ENCODE data around the gene MYO1D.
"Not testable (repeated sequence)": the region's sequence is repeated elsewhere in the genome, so short reads cannot be mapped to it uniquely, and the experiment has no call there.

The MYO1D gene

DNA sequence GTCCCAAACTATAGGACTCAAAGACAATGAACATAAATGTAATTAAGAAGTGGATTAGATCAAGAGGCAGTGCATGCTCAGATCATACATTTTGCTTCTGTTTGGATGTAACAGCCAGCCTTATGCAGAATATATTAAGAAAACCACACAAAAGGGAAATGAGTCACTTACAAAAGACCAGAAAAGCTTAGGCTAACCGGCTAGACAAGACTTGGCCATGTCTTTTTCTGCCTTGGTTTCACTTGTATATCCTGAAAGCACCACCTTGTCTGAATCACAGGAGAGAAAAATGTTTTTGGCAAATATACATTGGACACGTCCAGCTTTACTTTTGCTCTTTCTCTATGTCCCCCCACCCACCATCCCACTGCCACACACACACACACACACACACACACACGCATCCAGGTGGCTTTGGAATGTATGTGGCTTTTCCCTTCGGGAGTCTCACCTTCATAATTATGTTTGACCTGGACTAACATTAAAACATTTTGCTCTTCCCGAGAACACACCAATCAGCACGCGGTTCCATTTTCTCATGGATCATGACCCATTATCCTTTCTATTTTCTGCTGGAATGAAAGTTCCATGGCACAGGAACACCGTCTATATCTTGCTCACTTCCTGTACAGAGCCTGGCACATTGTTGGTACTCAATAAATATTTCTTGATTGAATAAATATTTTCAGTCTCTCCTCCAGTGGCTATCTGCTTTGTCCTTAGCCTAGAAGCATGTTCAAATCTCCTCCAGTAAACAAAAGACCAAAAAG is 325.6 kb downstream of the MYO1D start:
- H3K4me3 ChIP-seq (ENCODE audit: low read depth, low read length), result no peak overlapping the region

GRCh38 chr17:32549559-32549958 is 327.4 kb downstream of the MYO1D start:
- no peak overlapping the region for H3K4me3 ChIP-seq (ENCODE audit: low read depth, low read length)

GRCh38 chr17:32546031-32546444 is 330.9 kb downstream of the MYO1D start:
- no peak overlapping the region for H3K4me3 ChIP-seq (ENCODE audit: low read depth, low read length)

- H3K4me3 ChIP-seq (ENCODE audit: low read depth, low read length), result no peak overlapping the region
Observed at GRCh38 chr17:32542186-32542585, 334.7 kb downstream of the MYO1D start.

DNA sequence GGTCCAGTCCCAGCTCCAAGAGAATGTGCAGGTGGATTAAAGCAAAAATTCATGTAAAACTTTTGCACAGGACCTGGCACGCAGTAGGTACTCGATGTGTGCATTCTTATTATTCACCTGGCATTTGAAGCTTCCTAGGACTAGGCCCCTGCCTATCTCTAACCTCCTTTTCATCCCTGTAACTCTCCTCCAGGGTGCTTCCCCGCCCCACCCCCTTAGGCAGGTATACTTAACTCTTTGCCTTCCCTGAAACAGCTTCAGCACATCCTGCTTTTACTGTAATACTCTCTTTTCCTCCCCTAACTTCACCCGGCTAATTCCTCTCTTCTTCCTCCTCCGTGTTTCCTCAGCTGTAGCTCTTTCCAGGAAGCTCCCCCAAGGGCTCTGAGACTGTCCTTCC is 335.3 kb downstream of the MYO1D start:
- no peak overlapping the region for H3K4me3 ChIP-seq (ENCODE audit: low read depth, low read length)

DNA sequence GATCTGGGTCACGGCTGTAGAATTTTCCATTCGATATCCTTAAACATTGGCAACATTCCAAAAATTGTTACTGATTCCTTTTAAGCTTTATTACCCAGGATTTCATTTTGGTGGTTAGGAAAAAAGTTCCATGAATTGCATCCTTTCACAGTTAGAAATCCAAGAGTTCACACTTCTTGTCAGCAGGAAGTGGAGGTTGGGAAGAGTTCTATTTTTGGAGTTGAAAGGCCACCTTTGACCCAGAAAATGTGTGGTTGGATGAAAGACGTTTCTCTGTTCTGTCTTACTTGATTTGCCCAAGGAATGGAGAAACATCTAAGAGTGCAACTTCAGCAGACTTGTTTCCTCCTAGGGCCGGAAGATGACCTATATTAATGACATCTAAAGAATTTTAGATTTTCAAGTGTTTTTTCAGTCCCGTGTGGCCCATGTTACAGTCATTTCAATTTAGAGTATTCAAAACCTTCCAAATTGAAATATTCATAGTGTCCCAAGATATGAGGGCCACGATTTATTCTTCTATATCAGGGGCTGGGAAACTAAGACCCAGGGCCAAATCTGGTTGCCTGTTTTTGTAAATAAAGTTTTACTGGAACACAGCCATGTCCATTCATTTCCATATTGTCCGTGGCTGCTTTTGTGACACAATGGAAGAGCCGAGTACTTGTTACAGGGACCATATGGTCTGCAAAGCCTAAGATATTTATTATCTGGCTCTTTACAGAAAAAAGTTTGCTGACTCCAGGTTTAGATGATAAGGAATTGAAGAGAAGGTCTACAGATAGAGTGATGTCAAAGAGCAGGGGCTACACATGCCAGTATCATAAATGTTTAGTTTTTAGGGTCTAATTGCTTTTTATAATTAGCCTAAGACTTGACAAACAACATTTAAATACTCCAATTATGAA is 339.9 kb downstream of the MYO1D start:
- no peak overlapping the region for H3K4me3 ChIP-seq (ENCODE audit: low read depth, low read length)

DNA sequence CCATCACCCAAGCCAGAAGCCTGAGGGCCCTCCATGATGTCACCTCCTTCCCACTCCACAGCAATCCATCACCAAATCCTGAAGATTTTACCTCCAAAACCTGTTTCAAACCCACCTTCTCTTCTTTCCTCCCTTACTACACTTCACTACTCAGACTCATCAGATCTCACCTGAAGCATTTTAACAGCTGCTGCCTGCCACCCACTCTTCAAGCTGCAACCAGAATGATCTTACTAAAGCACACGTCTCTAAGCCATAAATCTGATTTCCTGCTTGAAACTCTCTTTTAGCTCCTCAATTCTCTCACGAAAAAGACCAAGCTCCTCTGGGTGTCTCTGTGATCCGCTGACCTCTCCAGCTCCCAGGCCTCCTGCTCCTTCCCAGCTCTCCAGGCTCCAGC is 343.6 kb downstream of the MYO1D start:
- no peak overlapping the region for H3K4me3 ChIP-seq (ENCODE audit: low read depth, low read length)

GRCh38 chr17:32529604-32530003 is 347.3 kb downstream of the MYO1D start:
- no peak overlapping the region for H3K4me3 ChIP-seq (ENCODE audit: low read depth, low read length)

- no peak overlapping the region for H3K4me3 ChIP-seq (ENCODE audit: low read depth, low read length)
Observed at GRCh38 chr17:32528825-32529224, 348.1 kb downstream of the MYO1D start.

- no peak overlapping the region for H3K4me3 ChIP-seq (ENCODE audit: low read depth, low read length)
Observed at GRCh38 chr17:32527146-32527545, 349.8 kb downstream of the MYO1D start.

DNA sequence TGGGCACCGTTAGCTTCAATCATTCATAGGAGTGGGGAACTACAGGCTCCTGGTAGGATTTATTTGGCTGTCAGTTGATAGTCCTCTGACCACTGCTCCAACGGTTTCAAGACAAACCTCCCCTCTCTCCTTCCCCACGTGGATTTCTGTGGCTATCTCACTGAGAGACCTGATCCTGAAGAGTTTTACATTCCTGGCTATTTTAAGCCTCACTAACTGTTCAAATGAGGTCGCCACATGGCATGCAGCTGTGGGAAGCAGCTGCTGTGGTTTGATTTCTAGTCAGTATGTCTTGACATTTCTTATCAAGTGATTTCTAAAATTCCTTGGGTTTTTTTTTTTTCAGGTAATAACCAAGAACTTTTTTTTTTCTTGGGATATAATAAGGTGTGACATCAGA is 351.8 kb downstream of the MYO1D start:
- H3K4me3 ChIP-seq (ENCODE audit: low read depth, low read length), result no peak overlapping the region

- H3K4me3 ChIP-seq (ENCODE audit: low read depth, low read length), result not testable (repeated sequence)
Observed at GRCh38 chr17:32524553-32524880, 352.4 kb downstream of the MYO1D start.

DNA sequence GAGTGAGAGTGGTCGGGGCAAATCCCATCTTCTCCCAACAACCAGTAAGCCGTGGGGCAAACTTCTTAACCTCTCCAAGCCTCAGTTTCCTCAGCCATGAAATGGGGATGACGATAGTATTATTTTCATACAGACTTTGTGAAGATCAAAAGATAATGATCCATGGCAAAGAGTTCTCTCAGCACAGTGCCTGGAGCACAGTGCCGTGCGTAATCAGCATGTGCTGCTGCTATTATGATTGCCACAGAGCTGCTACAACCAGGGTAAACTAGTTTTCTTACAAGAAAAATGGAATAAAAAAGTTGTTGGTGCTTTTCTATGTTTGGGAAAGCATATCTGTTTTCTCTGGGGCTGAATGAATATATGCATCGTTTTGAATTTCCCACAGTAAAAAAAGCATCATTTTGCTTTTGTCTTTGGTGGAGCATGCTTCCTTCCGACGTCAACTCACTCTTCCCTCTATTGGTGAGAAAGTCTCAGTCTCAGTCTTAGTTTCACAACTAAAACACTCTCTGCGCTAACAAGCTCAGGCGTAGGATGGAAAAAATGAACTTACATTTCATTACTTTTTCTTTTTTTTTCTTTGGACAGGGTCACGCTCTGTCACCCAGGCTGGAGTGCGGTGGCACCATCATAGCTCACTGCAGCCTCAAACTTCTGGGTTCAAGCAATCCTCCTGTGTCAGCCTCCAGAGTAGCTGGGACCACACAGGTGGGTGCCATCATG is 352.9 kb downstream of the MYO1D start:
- no peak overlapping the region for H3K4me3 ChIP-seq (ENCODE audit: low read depth, low read length)

- H3K4me3 ChIP-seq (ENCODE audit: low read depth, low read length), result no peak overlapping the region
Observed at GRCh38 chr17:32523017-32523680, 353.8 kb downstream of the MYO1D start.

GRCh38 chr17:32520737-32521404 is 356.1 kb downstream of the MYO1D start:
- H3K4me3 ChIP-seq (ENCODE audit: low read depth, low read length), result no peak overlapping the region

- H3K4me3 ChIP-seq (ENCODE audit: low read depth, low read length), result peak overlapping the region; percentile 27
Observed at GRCh38 chr17:32520104-32520701, 356.7 kb downstream of the MYO1D start.

DNA sequence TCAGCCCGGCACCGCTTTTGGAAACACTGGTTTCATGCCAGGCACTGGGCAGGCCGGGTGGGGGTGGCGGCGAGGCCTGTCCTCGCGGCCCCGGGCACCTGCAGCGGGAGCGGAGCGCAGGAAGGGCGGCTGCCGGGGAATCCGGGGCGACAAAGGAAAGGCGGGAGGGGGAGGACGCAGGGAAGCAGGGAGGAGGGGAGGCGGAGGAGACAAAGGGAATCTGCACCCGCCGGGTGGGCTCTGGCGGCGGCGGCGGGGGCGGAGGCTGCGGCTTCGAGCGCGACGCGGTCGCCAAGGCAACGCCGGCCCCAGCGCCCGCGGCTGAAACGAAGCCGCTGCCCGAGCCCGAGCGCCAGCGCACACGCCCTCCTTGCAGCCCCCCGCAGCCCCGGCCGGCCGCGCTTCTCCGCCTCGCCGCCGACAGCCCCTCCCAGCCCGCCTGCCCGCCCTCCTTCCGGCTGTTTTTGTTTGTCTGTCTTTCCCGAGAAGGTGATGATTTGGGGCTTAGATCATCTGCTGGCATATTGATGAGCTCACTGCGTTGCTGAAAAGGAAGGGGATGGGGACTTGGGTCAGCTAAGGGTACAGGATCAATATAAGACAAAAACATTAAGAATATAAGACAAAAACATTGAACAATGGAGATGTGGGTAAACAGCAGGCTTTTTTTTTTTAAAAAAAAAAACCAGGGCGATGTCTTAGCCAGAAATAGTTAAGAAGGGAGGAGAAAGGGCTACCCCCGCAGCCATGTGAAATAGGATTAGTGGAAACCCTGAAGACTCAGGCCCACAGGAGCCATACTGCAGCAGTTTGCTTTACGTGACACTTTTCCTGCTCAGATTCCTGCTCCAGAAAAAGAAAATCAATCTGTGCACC is 357.5 kb downstream of the MYO1D start:
- H3K4me3 ChIP-seq (ENCODE audit: low read depth, low read length), result peak overlapping the region; percentile 35

- H3K4me3 ChIP-seq (ENCODE audit: low read depth, low read length), result peak overlapping the region; percentile 35
Observed at GRCh38 chr17:32518646-32519227, 358.2 kb downstream of the MYO1D start.

DNA sequence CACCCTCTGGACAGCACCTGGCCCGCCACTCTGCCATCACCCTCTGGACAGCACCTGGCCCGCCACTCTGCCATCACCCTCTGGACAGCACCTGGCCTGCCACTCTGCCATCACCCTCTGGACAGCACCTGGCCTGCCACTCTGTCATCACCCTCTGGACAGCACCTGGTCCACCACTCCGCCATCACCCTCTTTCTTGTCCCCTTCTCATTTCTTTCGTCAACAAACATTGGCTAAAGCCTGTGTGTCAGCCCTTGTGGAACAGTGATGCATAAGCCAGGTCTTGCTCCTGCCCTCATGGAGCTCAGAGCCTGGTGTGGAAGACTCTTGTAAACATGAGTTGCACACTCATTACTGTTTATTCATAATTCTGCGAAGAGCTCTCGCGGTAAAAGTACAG is 358.9 kb downstream of the MYO1D start:
- H3K4me3 ChIP-seq (ENCODE audit: low read depth, low read length), result no peak overlapping the region

Data from iPS-11a (cell line).